ENCODE data around the gene MID1IP1.

Gene MID1IP1

DNA sequence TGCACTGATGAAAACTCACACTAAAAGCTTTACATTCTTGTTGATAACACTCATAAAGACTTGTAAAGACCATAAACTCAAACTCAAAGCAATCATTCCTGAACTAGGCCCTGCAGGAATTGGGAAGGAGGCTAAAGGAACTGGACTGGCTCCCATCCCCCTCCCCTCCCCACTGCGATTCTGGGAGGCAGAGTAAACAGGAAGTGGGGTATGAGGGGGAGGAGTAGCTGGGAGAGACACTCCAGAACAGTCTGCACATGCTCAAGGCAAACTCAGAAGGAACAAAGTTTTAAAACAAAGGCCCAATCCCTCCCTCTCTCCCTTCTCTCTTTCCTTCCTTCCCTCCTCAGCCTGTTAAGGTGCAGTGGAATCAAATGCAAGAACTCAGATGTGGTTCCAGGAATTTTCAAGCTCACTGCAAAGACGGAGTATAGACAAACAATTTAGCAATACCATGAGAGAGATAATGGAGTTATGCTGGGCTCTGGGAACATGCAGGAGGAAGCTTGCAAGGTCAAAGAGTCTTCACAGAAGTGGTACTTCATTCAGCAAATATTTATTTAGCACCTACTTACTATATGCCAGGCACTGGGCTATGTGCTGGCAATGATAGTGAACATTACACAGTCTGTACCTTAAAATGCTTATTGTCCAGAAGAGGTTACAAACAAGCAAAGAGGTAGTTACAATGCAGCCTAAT lies 15.9 kb downstream of the MID1IP1 start:
- no peak for DNase-seq

DNA sequence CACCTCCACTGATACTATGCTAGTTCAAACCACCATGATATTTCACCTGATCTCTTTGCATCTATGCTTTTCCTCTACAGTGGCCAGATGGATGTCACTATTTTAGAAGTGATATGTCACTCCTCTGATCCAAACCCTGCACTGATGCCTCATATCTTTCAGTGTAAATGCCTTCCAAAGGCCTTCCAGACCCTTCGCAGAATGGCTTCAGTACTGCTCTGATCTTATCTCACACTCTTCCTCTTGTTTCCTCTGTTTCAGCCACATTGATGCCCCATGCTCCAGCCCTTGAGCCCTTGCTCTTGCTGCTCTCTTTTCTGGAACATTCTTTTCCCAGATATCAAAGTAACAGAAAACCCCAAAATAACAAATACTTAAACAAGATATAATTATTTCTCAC lies 17.9 kb downstream of the MID1IP1 start:
- no peak for DNase-seq

DNA sequence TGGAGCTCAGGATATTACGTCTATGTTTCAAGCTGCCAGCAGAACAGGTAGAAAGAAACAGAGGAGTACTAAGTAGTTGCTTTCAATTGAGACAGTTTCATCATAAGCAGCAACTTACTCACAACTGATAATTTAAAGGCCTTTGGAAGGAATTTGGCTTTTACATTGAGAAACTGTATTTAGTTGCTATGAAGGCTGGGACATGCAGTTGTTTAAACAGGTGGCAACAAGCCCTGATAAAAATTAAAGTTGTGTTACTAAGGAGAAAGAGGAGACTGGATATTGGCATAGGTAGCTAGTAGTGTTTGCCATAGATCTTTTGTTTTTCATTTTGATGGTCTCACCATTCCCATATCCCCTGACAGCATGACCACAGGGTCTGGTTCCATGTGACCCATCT lies 18.4 kb downstream of the MID1IP1 start:
- DNase-seq: no peak

DNA sequence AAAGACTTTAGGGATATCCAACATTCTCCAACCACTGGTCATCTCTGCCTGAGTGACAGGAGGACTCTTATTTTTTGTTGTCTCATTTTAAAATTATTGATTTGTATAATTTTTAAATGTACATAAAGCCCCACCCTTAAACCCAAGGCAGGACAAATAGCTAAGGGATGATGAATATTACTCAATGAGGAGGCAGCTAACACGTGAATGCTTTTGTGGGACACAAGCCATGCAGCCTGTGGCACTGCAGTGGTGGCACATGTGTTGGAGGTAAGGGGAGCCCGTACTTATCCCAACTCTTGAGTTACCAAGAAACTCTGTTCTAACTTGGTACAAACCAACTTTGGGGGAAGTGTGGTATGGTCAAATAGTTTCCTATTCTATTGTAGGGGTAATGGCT lies 19.5 kb downstream of the MID1IP1 start:
- no peak for DNase-seq

DNA sequence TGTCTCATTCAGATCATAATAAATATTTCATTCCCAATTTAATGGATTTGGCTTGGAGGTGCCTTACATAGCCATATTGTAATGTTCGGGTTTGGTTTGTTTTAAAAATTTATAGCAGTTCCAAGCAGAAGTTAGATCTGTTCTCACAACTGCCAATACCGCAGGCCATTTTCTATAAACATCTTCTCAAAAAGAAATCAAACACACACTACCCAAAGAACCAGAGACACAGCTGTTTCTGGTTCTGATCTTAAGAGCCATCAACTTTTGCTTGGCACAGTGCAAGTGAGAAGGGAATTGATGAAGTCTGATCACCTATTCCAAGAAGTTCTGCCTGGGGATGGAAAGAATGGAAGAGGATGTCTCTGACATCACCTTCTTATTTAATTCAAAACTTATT lies 22.9 kb downstream of the MID1IP1 start:
- no peak for DNase-seq

DNA sequence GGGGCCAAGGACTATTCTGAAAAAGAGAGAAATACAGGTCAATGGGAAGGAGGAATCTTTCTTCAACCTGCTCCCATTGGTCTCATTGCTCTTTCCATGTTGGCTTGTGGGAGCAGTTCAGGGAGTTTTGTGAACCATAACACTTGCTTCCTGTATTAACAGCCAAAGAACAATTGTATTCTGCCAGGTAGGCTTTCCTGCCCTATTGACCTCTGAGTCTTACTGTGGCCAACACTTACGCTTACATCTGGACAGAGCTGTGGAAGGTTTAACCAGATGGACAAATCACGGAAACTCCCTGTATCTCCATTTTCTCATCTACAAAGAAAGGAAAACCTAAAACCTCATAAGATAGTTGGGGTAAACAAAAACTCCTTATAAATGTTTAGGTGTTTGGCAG lies 30.7 kb downstream of the MID1IP1 start:
- no peak for DNase-seq

DNA sequence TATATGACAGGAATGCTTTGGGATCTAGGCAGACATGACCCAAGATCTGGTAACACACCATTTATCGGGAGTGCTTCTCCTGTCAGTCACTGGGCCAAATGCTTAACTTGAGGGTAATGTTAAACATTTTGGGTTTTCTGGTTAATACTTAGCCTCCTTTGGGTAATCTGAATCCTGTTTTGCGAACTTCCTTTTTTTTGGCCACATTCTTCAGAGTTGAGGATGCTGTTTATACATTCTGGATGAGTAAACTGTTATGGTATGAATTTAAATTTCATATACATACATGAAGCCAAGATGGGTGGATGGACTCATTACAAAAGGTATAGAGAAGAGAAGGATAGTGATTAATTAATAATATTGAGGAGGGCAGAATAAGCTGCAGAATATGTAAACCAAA lies 36.1 kb downstream of the MID1IP1 start:
- DNase-seq: no peak

DNA sequence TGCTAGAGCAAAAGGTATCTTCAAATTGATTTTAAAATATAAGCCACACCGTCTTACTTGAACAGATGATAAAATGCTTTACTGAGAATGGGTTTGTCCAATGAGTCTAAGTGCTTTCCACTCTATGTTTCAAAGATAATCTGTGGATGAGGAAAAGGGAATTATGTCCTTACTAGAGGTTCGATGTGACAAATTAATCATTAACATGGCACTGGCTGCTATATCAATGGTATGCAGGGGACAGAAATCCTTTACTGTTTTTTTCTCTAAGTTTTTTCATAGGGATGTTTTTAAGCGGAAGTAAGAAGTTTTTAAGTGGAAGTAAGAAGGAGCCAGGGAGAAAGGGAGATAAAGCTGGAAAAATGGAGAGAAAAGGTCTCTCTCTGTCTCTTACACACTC lies 38.0 kb downstream of the MID1IP1 start:
- DNase-seq: no peak

DNA sequence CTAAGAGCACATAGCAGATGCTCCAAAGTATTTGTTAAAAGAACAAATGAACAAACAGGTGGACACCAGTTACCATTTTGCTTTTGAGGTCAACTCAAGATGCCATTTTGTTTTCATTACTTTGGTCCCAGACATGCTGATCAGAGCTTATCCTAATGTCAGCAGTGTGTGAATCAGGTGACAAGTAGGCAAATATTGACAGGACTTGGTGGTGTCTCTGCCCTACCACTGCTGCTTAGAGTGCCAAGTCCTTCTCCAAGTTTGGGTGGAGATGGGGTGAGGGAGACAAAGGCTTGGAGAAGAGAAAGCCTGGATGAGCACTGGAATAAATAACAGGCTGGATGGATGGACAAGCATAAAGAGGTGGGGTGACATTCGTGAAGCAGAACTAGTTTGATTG lies 38.7 kb downstream of the MID1IP1 start:
- no peak for DNase-seq

DNA sequence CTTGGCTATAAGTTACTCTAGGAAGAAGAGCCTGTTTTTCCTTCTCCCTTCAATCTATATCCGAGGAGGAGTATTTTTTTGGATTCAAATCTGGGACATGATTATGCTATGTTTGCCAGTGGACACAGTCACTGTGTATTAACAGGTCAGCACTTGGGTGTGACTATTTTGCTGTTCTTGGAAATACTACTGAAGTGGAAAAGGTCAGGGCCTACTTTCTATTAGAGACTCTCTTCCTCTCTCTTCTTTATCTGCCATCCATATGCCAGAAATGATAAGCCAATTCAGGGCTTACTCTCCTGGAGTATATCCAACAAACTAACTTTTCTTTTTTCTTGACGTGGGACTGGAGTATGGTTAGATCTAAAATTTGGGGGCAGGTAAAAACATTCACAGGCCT lies 40.5 kb downstream of the MID1IP1 start:
- DNase-seq: no peak

DNA sequence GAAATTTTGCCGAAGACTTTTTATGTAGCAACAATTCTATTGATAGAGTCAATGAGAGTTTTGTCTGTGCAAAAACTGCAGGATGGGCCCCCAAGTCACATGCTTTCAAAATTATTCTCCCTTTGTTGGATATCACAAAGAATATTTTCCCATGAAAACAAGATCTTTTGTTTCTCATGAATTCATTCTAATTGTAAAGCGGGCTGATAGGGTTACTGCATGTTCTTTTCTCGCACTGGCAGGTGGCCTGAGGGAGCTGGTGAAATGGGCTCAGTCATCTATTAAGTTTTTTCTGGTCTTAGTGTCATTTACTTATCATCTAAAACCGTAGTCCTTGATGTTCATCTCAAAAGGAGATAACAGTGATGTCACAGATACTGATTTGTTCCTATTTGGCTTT lies 44.2 kb downstream of the MID1IP1 start:
- DNase-seq: no peak

DNA sequence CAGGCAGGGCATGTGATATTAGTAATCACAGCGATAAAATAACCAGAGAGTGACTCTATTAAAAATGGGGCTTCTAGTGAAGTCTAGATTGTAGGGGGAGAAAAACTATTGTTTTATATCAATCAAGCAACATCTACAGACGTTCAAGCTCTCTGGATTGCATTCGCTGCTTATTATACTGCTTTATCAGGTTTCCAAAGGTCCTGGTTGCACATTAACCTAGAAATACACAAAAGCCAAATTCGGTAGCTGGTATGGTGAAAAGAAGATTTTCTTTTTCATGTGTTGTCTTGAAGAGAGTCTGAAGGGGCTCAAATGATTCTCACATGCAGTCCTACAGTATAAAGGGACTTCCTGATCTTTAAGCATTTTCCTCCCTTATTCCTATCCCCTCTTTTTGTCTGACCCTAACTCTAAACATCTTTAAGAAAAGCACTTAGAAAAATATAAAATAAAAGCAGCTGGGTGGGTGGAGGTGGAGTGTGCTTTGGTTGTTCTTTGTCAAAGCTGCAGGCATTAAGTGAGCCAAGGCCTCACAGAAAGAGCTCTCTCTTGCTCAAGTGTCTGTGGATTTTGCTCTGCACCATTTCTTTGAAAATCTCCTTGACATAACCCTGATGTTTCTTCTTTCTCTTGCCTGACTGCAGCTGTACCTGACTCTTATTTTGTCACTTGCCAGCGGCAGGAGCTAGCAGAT lies 46.1 kb downstream of the MID1IP1 start:
- no peak for DNase-seq

DNA sequence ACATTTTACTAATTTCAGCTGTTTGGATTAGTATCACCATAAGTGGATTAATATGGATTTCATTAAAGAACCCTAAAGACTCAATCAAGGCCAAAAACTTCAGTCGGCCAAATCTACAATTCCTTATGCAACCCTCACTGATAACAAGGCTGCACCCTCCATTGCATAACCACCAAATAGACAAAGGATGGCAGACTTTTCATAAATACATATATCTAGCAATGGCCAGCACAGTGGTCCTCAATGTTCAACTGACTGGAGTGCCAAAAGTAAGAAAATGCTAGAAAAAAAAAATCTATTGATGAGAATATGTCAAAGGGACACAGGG lies 46.6 kb downstream of the MID1IP1 start:
- DNase-seq: no peak

DNA sequence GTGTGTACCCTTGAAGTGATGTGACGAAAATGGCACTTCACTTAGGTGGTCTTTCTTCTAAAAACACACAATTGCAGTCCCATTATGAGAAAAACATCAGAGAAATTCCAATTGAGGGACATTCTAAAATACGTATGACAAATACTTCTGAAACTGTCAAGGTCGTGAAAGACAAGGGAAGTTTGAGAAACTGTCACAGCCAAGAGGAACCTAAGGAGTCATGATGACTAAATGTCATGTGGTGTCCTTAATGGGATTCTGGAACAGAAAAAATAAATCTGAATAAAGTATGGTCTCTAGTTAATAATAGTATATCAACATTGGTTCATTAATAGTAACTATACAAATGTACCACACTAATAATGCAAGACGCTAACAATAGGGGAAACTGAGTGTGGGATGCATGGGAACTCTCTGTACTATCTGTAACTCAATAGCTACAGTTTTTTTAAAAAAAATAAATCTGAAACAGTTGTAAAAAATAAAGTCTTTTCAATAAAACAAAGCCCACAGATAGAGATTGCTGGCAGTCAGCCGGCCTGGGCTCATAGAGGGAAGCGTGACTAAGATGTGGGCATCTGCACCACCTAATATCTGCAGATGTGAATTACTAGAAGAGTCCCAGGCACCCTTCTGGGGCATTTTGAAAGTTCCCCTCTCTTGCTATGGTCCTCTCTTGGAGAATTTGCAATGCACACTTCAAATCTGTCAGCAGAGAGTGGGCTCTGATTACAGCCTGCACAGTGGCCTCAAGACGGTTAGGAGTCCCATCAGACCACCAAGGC lies 47.6 kb downstream of the MID1IP1 start:
- no peak for DNase-seq

DNA sequence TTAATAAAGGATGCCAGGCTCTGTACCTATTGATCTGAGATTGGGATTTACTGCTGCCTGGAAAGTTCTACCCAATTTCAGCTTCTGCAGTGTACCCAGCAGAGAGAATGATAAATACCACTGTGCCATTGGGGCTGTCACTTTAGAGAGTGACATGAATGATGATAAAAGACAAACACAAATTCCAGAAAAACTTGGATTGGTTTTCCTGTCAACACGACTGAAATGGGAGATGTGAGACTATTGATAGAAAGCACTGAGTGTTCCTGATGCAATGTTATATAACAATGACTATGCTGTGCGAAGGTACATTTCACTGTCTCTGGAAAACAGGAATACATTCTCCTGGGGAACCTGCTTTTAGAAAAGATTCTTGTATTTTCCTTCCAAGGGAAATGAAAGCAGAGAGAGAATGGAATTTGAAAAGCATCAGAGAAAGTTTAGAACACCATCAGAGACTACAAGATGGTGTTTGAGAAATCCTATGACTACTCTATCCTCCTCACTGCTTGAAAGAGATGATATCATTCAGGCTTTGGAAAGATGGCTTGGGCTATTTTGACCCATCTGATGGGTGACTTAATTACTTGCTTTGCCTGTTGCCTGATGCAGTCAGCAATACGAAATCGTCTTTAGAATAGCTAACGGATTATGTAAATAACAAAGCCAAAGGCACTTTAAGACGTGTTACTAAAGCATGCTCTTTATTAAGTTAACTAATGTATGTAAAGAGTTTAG lies 49.7 kb downstream of the MID1IP1 start:
- no peak for DNase-seq

DNA sequence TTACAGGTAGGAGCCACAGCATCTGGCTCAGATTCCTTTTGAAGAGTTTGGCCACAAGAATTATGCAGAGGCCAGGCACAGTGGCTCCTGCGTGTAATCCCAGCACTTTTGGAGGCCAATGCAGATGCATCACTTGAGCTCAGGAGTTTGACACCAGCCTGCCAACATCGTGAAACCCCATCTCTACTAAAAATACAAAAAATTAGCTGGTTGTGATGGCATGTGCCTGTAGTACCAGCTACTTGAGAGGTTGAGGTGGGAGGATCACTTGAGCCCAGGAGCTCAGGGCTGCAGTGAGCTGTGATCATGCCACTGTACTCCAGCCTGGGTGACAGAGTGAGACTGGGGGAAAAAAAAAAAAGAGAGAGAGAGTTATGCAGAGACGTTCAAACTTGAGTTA lies 53.0 kb downstream of the MID1IP1 start:
- no peak for DNase-seq
